GM21825 (cell line): ENCODE results near the gene DNPEP.
A peak's percentile ranks its signal among the peaks of the same experiment; 100 is the strongest.
"Not testable (repeated sequence)": the region's sequence is repeated elsewhere in the genome, so short reads cannot be mapped to it uniquely, and the experiment has no call there.

ENCODE experiments used
- ATAC-seq: cut with Tn5 transposase; IDR thresholded peaks from one replicate; pipeline ENCODE4 v1.9.1; 2021; ENCODE audit warnings: mild to moderate bottlenecking, moderate library complexity; ENCODE audit not compliant: unreplicated experiment

The DNPEP gene

DNA sequence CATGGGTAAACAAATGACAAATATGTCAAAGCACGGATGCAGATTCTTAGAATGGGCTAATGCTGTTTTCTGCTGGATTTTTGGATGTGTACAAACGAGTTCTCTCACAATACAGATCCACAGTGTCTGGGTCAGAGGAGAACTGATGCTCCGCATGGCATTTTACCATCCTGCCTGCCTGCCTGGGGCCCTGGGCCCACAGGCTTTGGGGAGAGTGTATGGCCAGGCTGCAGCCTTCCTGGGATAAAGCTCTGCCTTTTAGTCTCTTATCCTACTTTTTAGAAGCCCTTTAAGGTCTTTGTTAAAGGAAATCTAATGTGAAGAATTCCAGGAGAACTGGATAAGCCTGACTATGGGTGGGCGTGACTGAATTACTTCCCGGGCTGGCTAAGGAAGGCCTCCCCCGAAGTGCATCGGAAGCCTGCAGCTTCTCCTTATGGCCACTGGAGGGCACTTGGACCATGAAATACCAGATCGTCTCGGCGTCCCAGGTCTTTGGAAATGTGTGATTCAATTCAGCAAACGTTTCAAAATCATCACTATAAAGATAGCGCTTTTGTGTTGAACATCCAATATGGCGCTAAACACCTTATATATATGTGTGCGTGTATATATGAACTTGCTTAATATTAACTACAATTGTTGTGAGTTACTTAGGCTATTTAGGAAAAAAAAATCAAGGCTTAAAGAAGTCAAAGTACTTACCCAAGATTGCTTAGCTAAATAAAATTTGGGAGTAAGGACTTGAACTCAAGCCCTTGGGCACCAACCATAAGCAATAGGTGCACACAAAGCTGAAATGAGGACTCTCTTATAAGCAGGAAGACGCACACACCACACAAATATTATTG, 15.2 kb upstream of the DNPEP start:
- ATAC-seq = peak; percentile 86

- no peak for ATAC-seq
These were observed 13.9 kb upstream of the DNPEP start for GRCh38 chr2:219401606-219402005.

GRCh38 chr2:219400562-219400961, 12.8 kb upstream of the DNPEP start:
- no peak for ATAC-seq

DNA sequence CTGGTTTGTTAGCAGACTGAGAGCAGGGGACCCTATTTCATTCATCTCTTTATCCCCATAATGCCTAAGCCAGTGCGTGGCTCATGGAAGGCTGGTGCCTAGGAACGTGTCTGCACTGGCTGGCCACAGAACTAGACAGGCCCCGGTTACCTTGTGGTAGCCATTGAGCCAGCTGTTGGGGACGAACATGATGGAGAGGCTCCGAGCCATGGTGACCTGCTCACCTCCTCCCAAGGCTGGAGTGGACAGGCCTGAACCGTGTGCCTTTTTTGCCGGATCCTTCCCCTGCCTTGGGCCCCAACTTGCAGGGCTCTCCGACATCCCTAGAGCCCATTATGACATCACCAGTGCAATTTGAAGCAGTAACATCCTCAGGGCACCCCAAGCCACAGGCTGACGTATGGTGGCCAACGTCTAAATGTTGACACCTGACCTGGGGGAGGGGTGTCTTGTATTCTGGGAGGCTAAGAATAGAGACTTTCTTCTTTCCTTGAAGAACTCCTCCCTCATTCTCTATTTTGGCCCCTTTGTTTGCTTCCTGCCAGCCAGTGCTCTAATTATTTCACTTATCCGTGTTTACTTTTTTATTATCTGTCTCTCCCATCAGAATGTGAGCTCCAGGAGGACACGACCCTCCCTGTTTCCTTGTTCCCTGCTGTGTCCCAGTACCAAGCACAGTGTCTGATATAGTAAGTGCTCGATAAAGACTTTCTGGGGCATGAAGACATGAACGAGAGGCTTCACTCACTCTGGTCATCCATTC, 12.2 kb upstream of the DNPEP start:
- ATAC-seq = no peak

- no peak for ATAC-seq
These were observed 11.1 kb upstream of the DNPEP start for GRCh38 chr2:219398721-219399363.

GRCh38 chr2:219396863-219397457, 9.2 kb upstream of the DNPEP start:
- ATAC-seq = no peak

DNA sequence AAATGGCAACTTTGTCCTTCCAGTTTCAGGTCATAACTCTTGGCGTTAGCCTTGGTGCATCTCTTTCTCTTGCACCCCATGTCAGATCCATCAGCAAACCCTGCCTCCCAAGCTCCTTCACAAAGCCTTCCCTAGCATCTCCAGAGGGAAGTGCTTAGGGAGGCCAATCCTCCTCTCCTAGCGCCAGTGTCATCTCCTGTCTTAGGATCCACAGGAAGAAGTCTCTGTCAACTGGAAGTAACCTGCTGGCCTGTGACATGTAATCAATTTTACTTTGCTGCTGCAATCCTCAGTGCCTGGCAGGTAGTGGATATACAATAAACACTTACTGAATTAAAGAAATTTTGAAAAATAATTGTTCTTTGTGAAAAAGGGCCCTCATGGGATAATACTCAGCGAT, 7.9 kb upstream of the DNPEP start:
- ATAC-seq = no peak

DNA sequence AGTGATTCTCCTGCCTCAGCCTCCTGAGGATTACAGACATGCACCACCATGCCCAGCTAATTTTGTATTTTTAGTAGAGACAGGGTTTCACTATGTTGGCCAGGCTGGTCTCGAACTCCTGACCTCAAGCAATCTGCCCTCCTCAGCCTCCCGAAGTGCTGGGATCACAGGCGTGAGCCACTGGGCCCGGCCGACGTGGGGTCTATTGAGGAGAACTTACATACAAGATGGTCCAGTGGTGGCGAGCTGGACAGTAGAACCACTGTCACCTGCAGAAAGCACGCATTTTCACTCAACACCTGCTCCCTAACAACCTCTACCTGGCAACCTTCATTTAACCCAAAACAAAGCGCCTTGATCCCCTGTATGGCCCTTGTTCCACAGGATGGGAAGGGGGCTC, 7.3 kb upstream of the DNPEP start:
- ATAC-seq = not testable (repeated sequence)

- no peak for ATAC-seq
These were observed 5.0 kb upstream of the DNPEP start for GRCh38 chr2:219392754-219393153.

DNA sequence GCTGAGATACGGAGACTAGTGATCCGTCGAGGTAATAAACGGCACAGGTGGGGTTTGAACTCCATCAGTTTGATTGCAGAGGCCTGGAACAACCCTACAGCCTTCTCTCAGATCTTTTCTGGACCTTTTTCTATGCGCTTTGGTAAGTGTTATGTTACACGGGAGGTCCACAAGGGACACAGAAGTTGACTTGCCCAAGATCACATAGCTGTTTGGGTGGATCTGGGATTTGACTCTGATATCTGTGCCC, 1.1 kb upstream of the DNPEP start:
- no peak for ATAC-seq

DNA sequence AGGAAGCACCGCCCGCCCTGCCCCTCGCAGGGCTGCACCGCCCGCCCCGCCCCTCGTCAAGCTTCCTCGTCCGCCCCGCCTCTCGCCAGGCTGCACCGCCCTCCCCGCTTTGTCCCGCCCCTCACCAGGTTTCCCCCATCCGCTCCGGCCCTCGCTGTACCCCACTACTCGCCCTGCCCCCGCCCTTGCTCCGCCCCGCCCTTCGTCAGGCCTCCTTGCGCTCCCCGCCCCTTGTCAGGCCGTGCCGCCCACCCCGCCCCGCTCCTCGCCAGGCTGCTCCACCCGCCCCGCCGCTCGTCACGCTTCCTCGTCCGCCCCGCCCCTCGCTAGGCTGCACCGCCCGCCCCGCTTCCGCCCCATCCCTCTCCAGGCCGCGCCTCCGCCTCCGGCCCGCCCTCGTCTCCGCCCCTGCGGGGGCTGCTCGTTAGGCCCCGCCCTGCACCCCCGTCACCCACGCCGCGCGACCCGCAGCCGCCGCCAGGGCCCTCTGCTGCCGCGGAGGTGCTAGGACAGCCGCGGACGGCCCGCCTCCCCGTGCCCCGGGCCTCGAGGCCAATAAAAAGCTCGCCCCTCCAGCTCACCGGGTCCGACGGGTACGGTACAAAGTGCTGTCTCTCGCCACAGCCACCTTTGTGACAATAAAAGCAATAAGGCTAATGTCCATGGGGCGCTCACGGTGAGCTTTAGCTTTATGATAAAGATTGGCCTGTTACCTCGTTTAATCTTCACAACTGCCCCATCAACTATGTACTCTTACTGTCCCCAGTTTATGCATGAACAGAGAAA, 602 bp upstream of the DNPEP start:
- peak; percentile 81 for ATAC-seq

- no peak for ATAC-seq
These were observed 1.0 kb downstream of the DNPEP start for GRCh38 chr2:219386532-219387280.

DNA sequence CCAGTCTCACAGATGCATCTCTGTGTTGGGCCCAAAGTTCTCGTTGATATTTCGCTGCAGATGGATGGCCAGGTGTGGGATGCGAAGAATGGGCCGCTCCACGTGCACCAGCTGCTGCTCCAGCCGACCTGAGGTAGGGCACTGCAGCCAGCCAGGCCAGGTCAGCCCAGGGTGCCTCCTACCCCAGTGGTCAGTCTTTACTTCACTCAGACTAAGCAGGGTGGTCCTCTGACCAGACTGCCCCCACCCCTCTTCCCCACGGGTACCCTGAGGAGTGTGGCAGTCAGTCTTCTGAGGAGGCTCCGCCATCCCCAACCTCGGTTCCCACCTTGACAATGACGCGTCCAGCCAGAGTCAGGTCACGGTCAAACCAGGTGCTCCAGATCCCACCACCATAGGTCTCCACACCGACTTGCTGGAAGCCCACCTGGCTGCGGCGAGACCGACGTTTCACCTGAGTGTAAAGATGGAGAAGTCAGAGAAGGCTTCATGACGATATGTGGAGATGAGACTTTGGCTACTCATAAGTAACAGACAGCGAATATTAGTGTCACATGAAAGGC, 1.7 kb downstream of the DNPEP start:
- no peak for ATAC-seq

DNA sequence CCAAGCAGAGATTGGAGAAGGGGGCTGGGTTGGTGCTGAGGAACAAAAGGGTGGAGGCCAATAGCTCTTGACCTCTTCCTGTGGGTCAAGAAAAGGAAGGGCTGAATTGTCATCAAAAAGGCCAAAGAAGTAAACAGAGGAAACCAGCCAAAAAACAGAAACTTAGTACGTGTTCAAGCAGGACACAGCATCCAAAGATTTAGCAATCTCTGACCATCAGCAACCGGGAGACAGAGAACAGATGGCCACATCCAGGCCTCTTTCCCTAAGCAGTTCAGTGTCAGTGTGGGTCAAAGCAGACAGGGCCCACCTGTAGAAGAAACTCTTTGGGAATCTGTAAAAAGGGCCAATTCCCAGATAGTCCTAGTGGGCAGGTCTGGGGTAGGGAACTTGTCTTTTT, 2.9 kb downstream of the DNPEP start:
- ATAC-seq = no peak

- no peak for ATAC-seq
These were observed 3.5 kb downstream of the DNPEP start for GRCh38 chr2:219384083-219384713.

GRCh38 chr2:219381448-219381847, 6.3 kb downstream of the DNPEP start:
- ATAC-seq = no peak

GRCh38 chr2:219380926-219381325, 6.8 kb downstream of the DNPEP start:
- no peak for ATAC-seq

DNA sequence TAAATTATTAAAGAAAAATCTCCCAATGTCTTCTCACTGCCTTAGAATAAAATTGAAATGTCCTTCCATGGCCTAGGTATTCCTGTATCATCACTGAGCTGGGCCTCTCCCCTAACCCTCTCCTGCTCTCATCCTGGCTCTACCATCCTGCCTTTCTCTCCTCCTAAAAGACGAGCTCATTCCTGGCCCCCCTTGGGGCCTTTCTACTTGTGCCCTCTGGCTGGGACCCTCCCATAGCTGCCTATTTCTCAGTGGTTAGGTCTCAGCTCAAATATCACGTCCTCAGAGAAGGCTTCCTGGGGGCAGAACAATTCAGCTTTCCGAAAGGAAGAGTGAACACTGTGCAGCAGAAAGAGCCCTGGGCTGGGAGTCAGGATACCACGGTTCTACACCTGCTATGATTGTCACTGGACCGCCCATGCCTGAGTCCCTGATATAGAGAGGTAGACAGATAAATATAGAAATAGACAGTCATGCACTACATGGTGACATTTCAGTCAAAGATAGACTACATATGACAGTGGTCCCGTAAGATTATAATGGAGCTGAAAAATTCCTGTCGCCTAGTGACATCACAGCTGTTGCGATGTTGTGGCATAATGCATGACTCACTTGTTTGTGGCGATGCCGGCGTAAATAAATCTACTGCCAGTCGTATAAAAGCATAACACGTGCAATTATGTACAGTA, 9.4 kb downstream of the DNPEP start:
- ATAC-seq = no peak

DNA sequence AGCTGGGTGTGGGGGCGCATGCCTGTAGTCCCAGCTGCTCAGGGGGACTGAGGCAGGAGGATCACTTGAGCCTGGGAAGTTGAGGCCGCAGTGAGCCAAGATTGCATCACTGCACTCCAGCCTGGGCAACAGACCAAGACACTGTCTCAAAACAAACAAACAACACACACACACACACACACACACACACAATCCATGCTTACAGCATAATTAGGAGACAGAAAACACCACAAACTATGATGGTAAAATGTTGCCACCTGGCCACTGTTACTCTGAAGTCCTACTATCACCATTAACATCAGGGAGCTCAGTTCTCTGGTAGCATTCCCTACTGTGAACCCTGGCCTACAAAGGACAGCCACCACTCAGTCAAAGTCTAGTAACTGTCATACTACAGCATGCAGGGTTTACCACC, 18.3 kb downstream of the DNPEP start:
- ATAC-seq = no peak
